Neural cell (in vitro differentiated cells): ENCODE measurements around the gene TMCC2.

Experiments used
- CTCF ChIP-seq: fragments of 450-650 bp; IDR thresholded peaks from 2 replicates; pipeline ENCODE4 v1.5.1; 2014; ENCODE audit warnings: antibody characterized with exemption, mild to moderate bottlenecking, moderate library complexity; ENCODE audit not compliant: poor library complexity, severe bottlenecking
- MXI1 ChIP-seq: fragments of 450-650 bp; conservative IDR thresholded peaks from 2 replicates; pipeline ENCODE4 v1.6.1; 2014; ENCODE audit warnings: antibody characterized with exemption, mild to moderate bottlenecking; ENCODE audit not compliant: poor library complexity, severe bottlenecking
- POLR2AphosphoS5 ChIP-seq: IDR thresholded peaks from 2 replicates; pipeline ENCODE4 v1.6.1; 2012
- TAF1 ChIP-seq: IDR thresholded peaks from 2 replicates; pipeline ENCODE4 v1.6.1; 2012; ENCODE audit warnings: low read depth

DNA sequence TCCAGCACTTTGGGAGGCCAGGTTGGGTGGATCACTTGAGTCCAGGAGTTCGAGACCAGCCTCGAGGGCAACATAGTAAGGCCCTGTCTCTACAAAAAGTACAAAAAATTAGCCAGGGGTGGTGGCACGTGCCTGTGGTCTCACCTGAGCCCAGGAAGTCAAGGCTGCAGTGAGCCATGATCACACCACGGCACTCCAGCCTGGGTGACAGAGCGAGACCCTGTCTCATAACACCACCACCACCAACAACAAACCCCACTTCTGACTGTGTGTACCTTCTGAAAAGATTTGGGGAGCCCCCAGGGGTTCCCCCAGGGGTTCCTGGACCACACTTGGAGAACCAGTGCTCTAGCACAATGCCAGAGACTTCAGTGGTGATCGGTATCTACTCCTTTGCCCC is 63.9 kb downstream of the TMCC2 start:
- no peak for TF ChIP-seq CTCF
- no peak for TF ChIP-seq TAF1
- no peak for TF ChIP-seq POLR2AphosphoS5
- no peak for TF ChIP-seq MXI1
